ENCODE data around the gene KDM4F.

- no peak for TF ChIP-seq CTCF (IDR thresholded peaks at IDR 0.05)
- TF ChIP-seq EP300 (IDR thresholded peaks at IDR 0.05), result no peak
- no peak for TF ChIP-seq POLR2A (IDR thresholded peaks at IDR 0.05)
- no peak for TF ChIP-seq POLR2AphosphoS5 (IDR thresholded peaks at IDR 0.05)
Observed at GRCh38 chr11:95042906-95043305, 6.3 kb upstream of the KDM4F start.
